Type B pancreatic cell (in vitro differentiated cells): ENCODE data around the gene RPTOR. TPM values are rescaled to one million over a fixed set of nuclear protein-coding genes. Genes with fewer than 3 reads are reported as not detected.

Source experiments
- DNase-seq: peaks from one replicate; pipeline ENCODE4 v3.0.0; 2021; ENCODE audit warnings: mixed read lengths; ENCODE audit not compliant: unreplicated experiment; ENCODE audit errors: extremely low spot score
- H3K27ac Mint-ChIP-seq: 2 replicates; pipeline ENCODE4 v1.8.0; 2021; ENCODE audit warnings: mild to moderate bottlenecking, mixed read lengths
- H3K27me3 Mint-ChIP-seq: 2 replicates; pipeline ENCODE4 v1.8.0; 2021; ENCODE audit warnings: mixed read lengths
- H3K36me3 Mint-ChIP-seq: 2 replicates; pipeline ENCODE4 v1.8.0; 2021; ENCODE audit warnings: mixed read lengths
- H3K4me1 Mint-ChIP-seq: one replicate; pipeline ENCODE4 v1.8.0; 2021; ENCODE audit warnings: mixed read lengths; ENCODE audit not compliant: unreplicated experiment
- H3K4me3 Mint-ChIP-seq: 2 replicates; pipeline ENCODE4 v1.8.0; 2021; ENCODE audit warnings: mild to moderate bottlenecking, mixed read lengths
- H3K9me3 Mint-ChIP-seq: 2 replicates; pipeline ENCODE4 v1.8.0; 2021; ENCODE audit warnings: mixed read lengths
- CTCF ChIP-seq: fragments of 200-600 bp; sonication (generic); conservative IDR thresholded peaks from 2 replicates; pipeline ENCODE4 v1.5.0; 2021; ENCODE audit warnings: antibody characterized with exemption, mild to moderate bottlenecking
- total RNA-seq: library from RNA; stranded (reverse); gene quantifications from 2 replicates; pipeline ENCODE4 v1.2.1, GENCODE V29; 2021; ENCODE audit warnings: low replicate concordance

Gene RPTOR
- total RNA-seq, 1 donor from 2014 or later: 39.8 TPM

GRCh38 chr17:80770881-80771611 lies 226.4 kb downstream of the RPTOR start:
- H3K27ac Mint-ChIP-seq: peak overlapping the region; percentile 30
- TF ChIP-seq CTCF: no peak

GRCh38 chr17:80771612-80772005 lies 227.0 kb downstream of the RPTOR start:
- Mint-ChIP-seq H3K27ac (no peak overlapping the region), H3K4me1 (peaks cover 19% of the 10 kb centered on the region), H3K36me3 (peaks cover 1% of the 10 kb centered on the region), H3K27me3 (no peaks in the 10 kb centered on the region), H3K9me3 (no peaks in the 10 kb centered on the region), H3K4me3 (no peak overlapping the region)
- no peak for DNase-seq
- TF ChIP-seq CTCF: no peak

More at GRCh38 chr17:80770881-80771611, 226.4 kb downstream of the RPTOR start:
- Mint-ChIP-seq H3K9me3 (no peaks in the 10 kb centered on the region), H3K27me3 (no peaks in the 10 kb centered on the region), H3K4me1 (peaks cover 17% of the 10 kb centered on the region), H3K4me3 (no peak overlapping the region), H3K36me3 (no peaks in the 10 kb centered on the region)
- DNase-seq: no peak

GRCh38 chr17:80772906-80773242 lies 228.2 kb downstream of the RPTOR start:
- peaks cover 20% of the 10 kb centered on the region for H3K4me1 Mint-ChIP-seq
- peaks cover 12% of the 10 kb centered on the region for H3K36me3 Mint-ChIP-seq
- TF ChIP-seq CTCF: no peak
- no peak overlapping the region for H3K27ac Mint-ChIP-seq
- DNase-seq: no peak
- H3K4me3 Mint-ChIP-seq: no peak overlapping the region
- no peaks in the 10 kb centered on the region for H3K9me3 Mint-ChIP-seq
- H3K27me3 Mint-ChIP-seq: no peaks in the 10 kb centered on the region

GRCh38 chr17:80773243-80773991 lies 228.8 kb downstream of the RPTOR start:
- Mint-ChIP-seq H3K4me1 (peaks cover 20% of the 10 kb centered on the region), H3K9me3 (no peaks in the 10 kb centered on the region), H3K27me3 (no peaks in the 10 kb centered on the region), H3K36me3 (peaks cover 12% of the 10 kb centered on the region), H3K27ac (no peak overlapping the region), H3K4me3 (no peak overlapping the region)
- DNase-seq: no peak
- peak; percentile 19 for TF ChIP-seq CTCF

GRCh38 chr17:80774146-80774545 lies 229.5 kb downstream of the RPTOR start:
- Mint-ChIP-seq H3K36me3 (peaks cover 12% of the 10 kb centered on the region), H3K4me1 (peaks cover 20% of the 10 kb centered on the region), H3K27me3 (no peaks in the 10 kb centered on the region), H3K4me3 (no peak overlapping the region), H3K27ac (no peak overlapping the region), H3K9me3 (no peaks in the 10 kb centered on the region)
- TF ChIP-seq CTCF: no peak
- no peak for DNase-seq
